Prostate gland (tissue), 2 donors: ENCODE measurements around the gene KLHL29.

ENCODE experiments used
- POLR2A ChIP-seq: fragments of 450-650 bp; IDR thresholded peaks from one replicate; pipeline ENCODE4 v1.6.1; 2016; ENCODE audit warnings: antibody characterized with exemption, mild to moderate bottlenecking
- TF ChIP-seq, protein P1 (sequence below), 4 experiments: fragments of 200-600 bp in 2 of 4; fragments of 450-650 bp in 2 of 4; sonication (generic) in 2 of 4; IDR thresholded peaks; 1 replicate in 3 of 4; 2 replicates in 1 of 4; pipeline ENCODE4 v1.5.1; 2016 to 2019; ENCODE audit warnings: antibody characterized with exemption in 4 of 4, mild to moderate bottlenecking in 2 of 4, moderate library complexity in 2 of 4

DNA sequence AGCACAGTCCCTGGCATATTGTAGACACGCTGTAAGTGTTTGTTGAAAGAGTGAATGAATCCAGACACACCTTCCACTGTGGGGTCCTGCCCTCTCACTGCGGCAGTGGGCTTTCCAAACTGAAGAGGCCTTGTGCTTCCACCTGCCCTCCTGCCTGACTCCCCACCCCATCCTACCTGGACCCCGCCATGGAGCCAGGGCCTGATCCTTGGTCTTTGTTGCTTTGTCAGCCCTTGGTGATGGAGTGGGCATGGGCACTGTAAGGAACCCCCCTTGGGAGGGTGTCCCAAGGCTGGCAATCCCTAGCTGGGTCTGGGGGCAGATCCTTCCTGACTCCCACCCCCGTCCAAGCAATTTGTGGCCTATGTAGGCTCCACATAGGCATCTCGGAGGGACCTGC, 33.1 kb downstream of the KLHL29 start:
- TF ChIP-seq, protein P1, sequence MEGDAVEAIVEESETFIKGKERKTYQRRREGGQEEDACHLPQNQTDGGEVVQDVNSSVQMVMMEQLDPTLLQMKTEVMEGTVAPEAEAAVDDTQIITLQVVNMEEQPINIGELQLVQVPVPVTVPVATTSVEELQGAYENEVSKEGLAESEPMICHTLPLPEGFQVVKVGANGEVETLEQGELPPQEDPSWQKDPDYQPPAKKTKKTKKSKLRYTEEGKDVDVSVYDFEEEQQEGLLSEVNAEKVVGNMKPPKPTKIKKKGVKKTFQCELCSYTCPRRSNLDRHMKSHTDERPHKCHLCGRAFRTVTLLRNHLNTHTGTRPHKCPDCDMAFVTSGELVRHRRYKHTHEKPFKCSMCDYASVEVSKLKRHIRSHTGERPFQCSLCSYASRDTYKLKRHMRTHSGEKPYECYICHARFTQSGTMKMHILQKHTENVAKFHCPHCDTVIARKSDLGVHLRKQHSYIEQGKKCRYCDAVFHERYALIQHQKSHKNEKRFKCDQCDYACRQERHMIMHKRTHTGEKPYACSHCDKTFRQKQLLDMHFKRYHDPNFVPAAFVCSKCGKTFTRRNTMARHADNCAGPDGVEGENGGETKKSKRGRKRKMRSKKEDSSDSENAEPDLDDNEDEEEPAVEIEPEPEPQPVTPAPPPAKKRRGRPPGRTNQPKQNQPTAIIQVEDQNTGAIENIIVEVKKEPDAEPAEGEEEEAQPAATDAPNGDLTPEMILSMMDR (IDR thresholded peaks at IDR 0.05) = no peak
- no peak for TF ChIP-seq POLR2A
